HepG2 (cell line): Measurements from ENCODE around the gene C2orf92. TPM values are rescaled to one million over a fixed set of nuclear protein-coding genes. Genes with fewer than 3 reads are reported as not detected.

Source experiments
- ASH2L ChIP-seq: fragments of 300-600, 200-600 bp; sonication (generic); IDR thresholded peaks from 2 replicates; pipeline ENCODE4 v1.7.0; 2017; ENCODE audit warnings: low read depth, mild to moderate bottlenecking, moderate library complexity, mixed read lengths, low read length; ENCODE audit not compliant: insufficient read length
- ERF ChIP-seq: IDR thresholded peaks from 2 replicates; pipeline ENCODE4 v1.6.1; 2018; ENCODE audit warnings: missing biosample characterization, missing genetic modification reagents
- FOXM1 ChIP-seq: sonication (generic); formaldehyde crosslinking; IDR thresholded peaks from 2 replicates; pipeline ENCODE4 v1.5.0; 2020; ENCODE audit warnings: missing genetic modification reagents
- GTF3A ChIP-seq: sonication (generic); formaldehyde crosslinking; conservative IDR thresholded peaks from 2 replicates; pipeline ENCODE4 v1.4.0; 2020; ENCODE audit warnings: mild to moderate bottlenecking, missing genetic modification reagents
- HHEX ChIP-seq: IDR thresholded peaks from 2 replicates; pipeline ENCODE4 v1.6.1; 2016; ENCODE audit warnings: control low read depth
- ISX ChIP-seq: sonication (generic); formaldehyde crosslinking; conservative IDR thresholded peaks from 2 replicates; pipeline ENCODE4 v1.5.0; 2020; ENCODE audit warnings: missing genetic modification reagents
- KAT8 ChIP-seq: IDR thresholded peaks from 2 replicates; pipeline ENCODE4 v1.6.1; 2016; ENCODE audit warnings: missing genetic modification reagents, missing compliant biosample characterization
- KLF15 ChIP-seq: sonication (generic); formaldehyde crosslinking; IDR thresholded peaks from 2 replicates; pipeline ENCODE4 v1.8.1; 2023; ENCODE audit warnings: borderline replicate concordance, mild to moderate bottlenecking, inconsistent platforms, missing genetic modification reagents, mixed read lengths
- MIXL1 ChIP-seq: IDR thresholded peaks from 2 replicates; pipeline ENCODE4 v1.6.1; 2016
- NBN ChIP-seq: fragments of 450-650 bp; conservative IDR thresholded peaks from 2 replicates; pipeline ENCODE4 v1.6.1; 2017
- NCOA5 ChIP-seq: sonication (generic); formaldehyde crosslinking; IDR thresholded peaks from 2 replicates; pipeline ENCODE4 v1.4.0; 2020; ENCODE audit warnings: missing genetic modification reagents
- NR2C2 ChIP-seq: sonication (generic); formaldehyde crosslinking; IDR thresholded peaks from 2 replicates; pipeline ENCODE4 v1.4.0; 2020; ENCODE audit warnings: missing genetic modification reagents, mild to moderate bottlenecking, moderate library complexity, borderline replicate concordance
- RBM22 ChIP-seq: fragments of 200-400 bp; formaldehyde crosslinking; optimal IDR thresholded peaks from 2 replicates; pipeline ENCODE3; 2017; ENCODE audit warnings: mild to moderate bottlenecking, low read length, moderate library complexity
- SMAD9 ChIP-seq: sonication (generic); formaldehyde crosslinking; IDR thresholded peaks from 2 replicates; pipeline ENCODE4 v1.5.1; 2020; ENCODE audit warnings: mild to moderate bottlenecking, missing genetic modification reagents
- SOX5 ChIP-seq: IDR thresholded peaks from 2 replicates; pipeline ENCODE4 v1.6.1; 2016; ENCODE audit warnings: borderline replicate concordance
- SUZ12 ChIP-seq: fragments of 150-350 bp; IDR thresholded peaks from 2 replicates; pipeline ENCODE4 v1.6.1; 2014; ENCODE audit warnings: low read depth, low read length
- ZHX2 ChIP-seq, 2 experiments: sonication (generic) in 1 of 2; formaldehyde crosslinking in 1 of 2; IDR thresholded peaks; 2 replicates each; pipeline versions ENCODE4 v1.6.1 to v1.9.0; 2014 to 2022; ENCODE audit warnings: antibody characterized with exemption in 1 of 2, borderline replicate concordance in 1 of 2, inconsistent platforms in 1 of 2, low read depth in 1 of 2, missing genetic modification reagents in 1 of 2
- ZNF331 ChIP-seq: sonication (generic); formaldehyde crosslinking; IDR thresholded peaks from 2 replicates; pipeline ENCODE4 v1.4.0; 2020; ENCODE audit warnings: missing genetic modification reagents
- polyA plus RNA-seq, 8 experiments: library from polyadenylated mRNA; depleted of rRNA in 3 of 8; stranded (reverse) in 7 of 8; unstranded in 1 of 8; fragments of >200 nt; fragmentation: Illumina TruSeq in 4 of 8; extraction: Trizol in 4 of 8; gene quantifications; 2 replicates each; pipeline versions ENCODE4 v1.2.1 to v1.2.3, GENCODE V29; 2011 to 2016; ENCODE audit warnings: low read depth in 4 of 8, missing spikeins in 1 of 8, mixed read lengths in 1 of 8; ENCODE audit not compliant: insufficient read depth in 1 of 8
- total RNA-seq, 5 experiments: library from RNA; depleted of rRNA; stranded (reverse); fragments of >200 nt; fragmentation: Illumina TruSeq; extraction: Trizol; gene quantifications; 2 replicates each; pipeline ENCODE4 v1.2.3, GENCODE V29; 2016; ENCODE audit warnings: low read depth in 1 of 5
- TF ChIP-seq, protein P1 (sequence below): sonication (generic); formaldehyde crosslinking; IDR thresholded peaks from 2 replicates; pipeline ENCODE4 v1.4.0; 2020; ENCODE audit warnings: mild to moderate bottlenecking, low read depth, missing genetic modification reagents
- TF ChIP-seq, protein P2 (sequence below): sonication (generic); formaldehyde crosslinking; IDR thresholded peaks from 2 replicates; pipeline ENCODE4 v1.5.1; 2020; ENCODE audit warnings: missing genetic modification reagents, mild to moderate bottlenecking, borderline replicate concordance
- TF ChIP-seq, protein P3 (sequence below): conservative IDR thresholded peaks from 2 replicates; pipeline ENCODE4 v1.6.1; 2018; ENCODE audit warnings: missing genetic modification reagents

Gene C2orf92
- total and polyA plus RNA-seq, 2 of the 13 experiments (the other 11 are each of a cell fraction or from before 2014, with no cell fraction given): 4.9 to 5.0 TPM

GRCh38 chr2:97662895-97663625 lies 6.5 kb upstream of the C2orf92 start (continued):
- TF ChIP-seq HHEX (CRISPR knock-in tag): no peak
- no peak for TF ChIP-seq GTF3A
- peak; percentile 27; the same call in 1 of the 2 replicates for TF ChIP-seq SOX5 (CRISPR knock-in tag)
- no peak for TF ChIP-seq KLF15 (CRISPR knock-in tag)
- peak; percentile 68; the same call in 1 of the 2 replicates for TF ChIP-seq ERF
- peak; percentile 71; the same call in 1 of the 2 replicates for TF ChIP-seq NR2C2 (CRISPR knock-in tag)
- TF ChIP-seq SUZ12: no peak
- TF ChIP-seq, protein P1, sequence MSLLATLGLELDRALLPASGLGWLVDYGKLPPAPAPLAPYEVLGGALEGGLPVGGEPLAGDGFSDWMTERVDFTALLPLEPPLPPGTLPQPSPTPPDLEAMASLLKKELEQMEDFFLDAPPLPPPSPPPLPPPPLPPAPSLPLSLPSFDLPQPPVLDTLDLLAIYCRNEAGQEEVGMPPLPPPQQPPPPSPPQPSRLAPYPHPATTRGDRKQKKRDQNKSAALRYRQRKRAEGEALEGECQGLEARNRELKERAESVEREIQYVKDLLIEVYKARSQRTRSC (CRISPR knock-in tag): no peak
- TF ChIP-seq ZHX2 (IDR thresholded peaks at IDR 0.05; ENCODE audit: low read depth): no peak
- TF ChIP-seq ZHX2 (CRISPR knock-in tag; IDR thresholded peaks at IDR 0.05; ENCODE audit: borderline replicate concordance): no peak
- TF ChIP-seq NBN: no peak
- TF ChIP-seq, protein P2, sequence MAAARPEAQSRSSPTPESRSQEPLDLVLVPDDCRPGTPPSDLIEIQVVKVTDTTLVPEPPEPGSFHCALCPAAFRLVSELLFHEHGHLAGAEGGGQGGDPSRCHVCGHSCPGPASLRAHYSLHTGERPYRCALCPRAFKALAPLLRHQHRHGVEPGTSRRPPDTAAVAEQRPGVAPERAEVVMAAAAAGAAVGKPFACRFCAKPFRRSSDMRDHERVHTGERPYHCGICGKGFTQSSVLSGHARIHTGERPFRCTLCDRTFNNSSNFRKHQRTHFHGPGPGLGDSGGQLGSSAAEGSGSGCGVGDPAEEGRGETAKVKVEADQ (CRISPR knock-in tag): peak; percentile 26; the same call in 1 of the 2 replicates
- TF ChIP-seq ZNF331 (CRISPR knock-in tag): no peak
- TF ChIP-seq MIXL1: no peak
- TF ChIP-seq KAT8 (CRISPR knock-in tag): peak; percentile 56; the same call in 1 of the 2 replicates
- 0 out of 2 replicates have a peak, but pooled peaks have one; percentile 48 for TF ChIP-seq SMAD9 (CRISPR knock-in tag)
- TF ChIP-seq RBM22: peak; percentile 20
- TF ChIP-seq ISX (CRISPR knock-in tag): no peak
- TF ChIP-seq, protein P3, sequence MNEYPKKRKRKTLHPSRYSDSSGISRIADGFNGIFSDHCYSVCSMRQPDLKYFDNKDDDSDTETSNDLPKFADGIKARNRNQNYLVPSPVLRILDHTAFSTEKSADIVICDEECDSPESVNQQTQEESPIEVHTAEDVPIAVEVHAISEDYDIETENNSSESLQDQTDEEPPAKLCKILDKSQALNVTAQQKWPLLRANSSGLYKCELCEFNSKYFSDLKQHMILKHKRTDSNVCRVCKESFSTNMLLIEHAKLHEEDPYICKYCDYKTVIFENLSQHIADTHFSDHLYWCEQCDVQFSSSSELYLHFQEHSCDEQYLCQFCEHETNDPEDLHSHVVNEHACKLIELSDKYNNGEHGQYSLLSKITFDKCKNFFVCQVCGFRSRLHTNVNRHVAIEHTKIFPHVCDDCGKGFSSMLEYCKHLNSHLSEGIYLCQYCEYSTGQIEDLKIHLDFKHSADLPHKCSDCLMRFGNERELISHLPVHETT: peak; percentile 34; the same call in 1 of the 2 replicates
- TF ChIP-seq FOXM1 (CRISPR knock-in tag): no peak
- TF ChIP-seq ASH2L: peak; percentile 55
- no peak for TF ChIP-seq NCOA5 (CRISPR knock-in tag)
